Peyer's patch (tissue), 4 donors: Measurements from ENCODE around the gene KLHL18.

ENCODE experiments used
- CTCF ChIP-seq, 6 experiments: fragments of 450-650 bp in 4 of 6; fragments of 200-600 bp in 2 of 6; sonication (generic) in 1 of 6; IDR thresholded peaks; one replicate each; pipeline ENCODE4 v1.5.1; 2017 to 2019; ENCODE audit warnings: antibody characterized with exemption in 6 of 6, mild to moderate bottlenecking in 3 of 6, moderate library complexity in 1 of 6
- POLR2A ChIP-seq, 2 donors: fragments of 450-650 bp; IDR thresholded peaks; one replicate each; pipeline ENCODE4 v1.5.1; 2017; ENCODE audit warnings: antibody characterized with exemption in 2 of 2, mild to moderate bottlenecking in 2 of 2, moderate library complexity in 2 of 2

- no peak for TF ChIP-seq POLR2A (IDR thresholded peaks at IDR 0.05)
- no peak for TF ChIP-seq CTCF (IDR thresholded peaks at IDR 0.05)
Observed at GRCh38 chr3:47365213-47366153, 82.7 kb downstream of the KLHL18 start.
